Measurements from ENCODE around the gene CCL1. TPM values are rescaled to one million over a fixed set of nuclear protein-coding genes. Genes with fewer than 3 reads are reported as not detected.

Gene CCL1
- total RNA-seq, 4 donors from 2014 or later = not detected

DNA sequence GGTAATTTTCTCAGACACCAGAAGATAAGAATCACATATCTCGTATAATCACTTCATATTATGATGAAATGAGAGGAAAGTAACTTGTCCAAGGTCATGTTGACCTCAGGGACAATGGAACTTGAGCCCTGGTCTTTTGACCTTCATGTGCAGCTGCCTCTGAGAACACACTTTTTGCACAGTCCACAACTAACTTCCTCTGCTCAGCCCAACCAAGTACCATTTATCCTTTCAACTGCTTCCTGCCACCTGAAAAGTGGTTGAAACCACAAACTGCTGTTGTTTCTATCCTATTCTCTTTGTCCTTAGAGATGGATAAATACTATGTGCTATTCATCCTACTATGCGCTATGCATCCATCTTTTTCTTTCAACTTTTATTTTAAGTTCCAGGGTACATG lies 2.3 kb upstream of the CCL1 start:
- Histone ChIP-seq H3K4me3 (no peak overlapping the region), H3K27me3 (no peaks in the 10 kb centered on the region), H3K4me1 (no peaks in the 10 kb centered on the region), H3K9me3 (no peaks in the 10 kb centered on the region), H3K27ac (no peak overlapping the region), H3K36me3 (no peaks in the 10 kb centered on the region)
- DNase-seq = no peak
- TF ChIP-seq, protein P1, sequence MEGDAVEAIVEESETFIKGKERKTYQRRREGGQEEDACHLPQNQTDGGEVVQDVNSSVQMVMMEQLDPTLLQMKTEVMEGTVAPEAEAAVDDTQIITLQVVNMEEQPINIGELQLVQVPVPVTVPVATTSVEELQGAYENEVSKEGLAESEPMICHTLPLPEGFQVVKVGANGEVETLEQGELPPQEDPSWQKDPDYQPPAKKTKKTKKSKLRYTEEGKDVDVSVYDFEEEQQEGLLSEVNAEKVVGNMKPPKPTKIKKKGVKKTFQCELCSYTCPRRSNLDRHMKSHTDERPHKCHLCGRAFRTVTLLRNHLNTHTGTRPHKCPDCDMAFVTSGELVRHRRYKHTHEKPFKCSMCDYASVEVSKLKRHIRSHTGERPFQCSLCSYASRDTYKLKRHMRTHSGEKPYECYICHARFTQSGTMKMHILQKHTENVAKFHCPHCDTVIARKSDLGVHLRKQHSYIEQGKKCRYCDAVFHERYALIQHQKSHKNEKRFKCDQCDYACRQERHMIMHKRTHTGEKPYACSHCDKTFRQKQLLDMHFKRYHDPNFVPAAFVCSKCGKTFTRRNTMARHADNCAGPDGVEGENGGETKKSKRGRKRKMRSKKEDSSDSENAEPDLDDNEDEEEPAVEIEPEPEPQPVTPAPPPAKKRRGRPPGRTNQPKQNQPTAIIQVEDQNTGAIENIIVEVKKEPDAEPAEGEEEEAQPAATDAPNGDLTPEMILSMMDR (IDR thresholded peaks at IDR 0.05) = no peak
- TF ChIP-seq POLR2A (IDR thresholded peaks at IDR 0.05) = no peak

DNA sequence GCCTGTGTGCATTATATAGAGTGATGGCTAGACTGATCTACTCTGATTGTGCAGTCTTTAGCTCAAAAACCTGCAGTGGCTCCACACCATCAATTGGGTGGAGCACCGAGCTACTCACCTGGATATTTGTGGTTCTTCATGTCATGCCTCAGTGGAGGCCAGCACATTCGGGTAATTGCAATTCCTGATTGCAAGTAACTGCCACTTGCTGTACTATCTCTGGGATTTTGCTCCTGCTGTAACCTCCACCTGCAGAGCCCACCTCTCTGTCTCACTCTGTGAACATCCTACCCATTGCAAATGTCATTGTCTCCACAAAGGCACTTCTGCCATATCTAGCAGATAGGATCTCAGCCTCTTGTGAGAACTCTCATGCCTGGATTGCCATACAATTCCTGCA lies 1.7 kb upstream of the CCL1 start:
- H3K4me3 ChIP-seq = no peak overlapping the region
- no peaks in the 10 kb centered on the region for H3K27me3 ChIP-seq
- DNase-seq = no peak
- H3K36me3 ChIP-seq = no peaks in the 10 kb centered on the region
- no peak overlapping the region for H3K27ac ChIP-seq
- H3K9me3 ChIP-seq = no peaks in the 10 kb centered on the region
- no peak for TF ChIP-seq POLR2A (IDR thresholded peaks at IDR 0.05)
- TF ChIP-seq, protein P1 (IDR thresholded peaks at IDR 0.05) = no peak
- no peaks in the 10 kb centered on the region for H3K4me1 ChIP-seq

GRCh38 chr17:34361478-34362061 lies 1.5 kb downstream of the CCL1 start:
- Histone ChIP-seq H3K36me3 (no peaks in the 10 kb centered on the region), H3K9me3 (no peaks in the 10 kb centered on the region), H3K27me3 (no peaks in the 10 kb centered on the region), H3K4me1 (no peaks in the 10 kb centered on the region), H3K27ac (no peak overlapping the region), H3K4me3 (no peak overlapping the region)
- peak; percentile 66 to 91 (median 83) for DNase-seq
- TF ChIP-seq POLR2A (IDR thresholded peaks at IDR 0.05) = no peak
- TF ChIP-seq, protein P1 (IDR thresholded peaks at IDR 0.05) = peak; percentile 42 to 99 (median 96)

GRCh38 chr17:34360601-34361270 lies 2.3 kb downstream of the CCL1 start:
- H3K36me3 ChIP-seq = no peaks in the 10 kb centered on the region
- TF ChIP-seq POLR2A (IDR thresholded peaks at IDR 0.05) = no peak
- TF ChIP-seq, protein P1 (IDR thresholded peaks at IDR 0.05) = no peak
- no peaks in the 10 kb centered on the region for H3K27me3 ChIP-seq
- H3K4me3 ChIP-seq = no peak overlapping the region
- no peaks in the 10 kb centered on the region for H3K9me3 ChIP-seq
- no peak for DNase-seq
- H3K27ac ChIP-seq = no peak overlapping the region
- H3K4me1 ChIP-seq = no peaks in the 10 kb centered on the region

DNA sequence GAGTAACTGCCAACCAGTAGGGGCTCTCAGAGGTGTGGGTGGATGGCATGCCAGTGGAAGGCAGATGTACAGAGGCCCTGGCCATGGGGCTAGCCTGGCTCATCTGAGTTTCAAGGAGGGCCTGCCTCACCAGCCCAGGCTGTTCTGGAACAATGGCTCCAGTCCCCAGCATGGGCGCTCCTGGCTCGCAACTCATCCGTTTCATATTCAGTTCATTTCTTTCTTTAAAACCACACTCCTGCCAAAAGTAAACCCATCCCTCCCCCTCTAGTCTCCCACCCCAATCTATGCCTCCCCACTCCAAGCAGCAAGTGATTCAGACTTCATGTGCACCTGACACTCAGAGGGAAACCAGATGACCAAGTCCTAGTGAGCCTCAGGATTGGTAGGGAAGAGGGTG lies 4.4 kb downstream of the CCL1 start:
- Histone ChIP-seq H3K4me3 (no peak overlapping the region), H3K9me3 (no peaks in the 10 kb centered on the region), H3K36me3 (no peaks in the 10 kb centered on the region), H3K27me3 (no peaks in the 10 kb centered on the region), H3K27ac (no peak overlapping the region), H3K4me1 (no peaks in the 10 kb centered on the region)
- TF ChIP-seq, protein P1 (IDR thresholded peaks at IDR 0.05) = no peak
- no peak for TF ChIP-seq POLR2A (IDR thresholded peaks at IDR 0.05)
- DNase-seq = no peak

Data from Peyer's patch (tissue), 4 donors.